COR-L47 (cell line): Measurements from ENCODE around the gene TIMP1.
"Not testable (repeated sequence)": the region's sequence is repeated elsewhere in the genome, so short reads cannot be mapped to it uniquely, and the experiment has no call there.

Experiments used
- DNase-seq: peaks from one replicate; lab custom pipeline; 2025; lab: John Stamatoyannopoulos, UW

Gene TIMP1

DNA sequence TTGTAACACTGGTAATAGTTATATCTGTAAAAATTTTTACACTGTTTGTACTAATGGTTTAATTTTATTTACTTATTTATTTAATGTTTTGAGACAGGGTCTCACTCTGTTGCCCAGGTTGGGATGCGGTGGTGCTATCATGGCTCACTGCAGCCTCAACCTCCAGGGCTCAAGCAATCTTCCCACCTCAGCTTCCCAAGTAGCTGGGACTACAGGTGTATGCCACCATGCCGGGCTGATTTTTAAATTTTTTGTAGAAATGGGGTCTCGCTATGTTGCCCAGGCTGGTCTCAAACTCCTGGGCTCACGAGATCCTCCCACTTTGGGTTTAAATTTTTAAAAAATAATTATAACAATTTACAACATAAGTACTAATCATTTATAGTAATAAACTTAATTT is 20.9 kb downstream of the TIMP1 start:
- DNase-seq: not testable (repeated sequence)

DNA sequence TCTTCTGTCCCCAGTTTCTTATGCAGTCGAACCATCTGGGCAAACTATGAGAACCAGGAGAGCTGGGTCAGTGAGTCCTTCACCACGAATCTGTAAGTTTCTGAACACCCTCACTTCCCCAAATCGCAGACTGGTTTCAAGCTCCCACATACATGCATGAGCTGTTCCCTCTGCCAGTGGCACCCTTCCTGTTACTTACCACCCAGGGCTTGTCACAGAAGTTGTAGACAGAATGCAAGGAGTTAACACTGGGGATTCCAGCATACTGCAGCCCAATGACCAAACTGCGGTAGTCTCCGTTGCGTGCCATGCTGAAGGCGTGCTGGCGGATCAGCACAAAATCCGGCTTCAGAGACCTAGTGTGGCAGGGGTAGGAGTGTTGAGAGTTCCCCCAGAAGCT is 22.8 kb downstream of the TIMP1 start:
- DNase-seq: no peak

DNA sequence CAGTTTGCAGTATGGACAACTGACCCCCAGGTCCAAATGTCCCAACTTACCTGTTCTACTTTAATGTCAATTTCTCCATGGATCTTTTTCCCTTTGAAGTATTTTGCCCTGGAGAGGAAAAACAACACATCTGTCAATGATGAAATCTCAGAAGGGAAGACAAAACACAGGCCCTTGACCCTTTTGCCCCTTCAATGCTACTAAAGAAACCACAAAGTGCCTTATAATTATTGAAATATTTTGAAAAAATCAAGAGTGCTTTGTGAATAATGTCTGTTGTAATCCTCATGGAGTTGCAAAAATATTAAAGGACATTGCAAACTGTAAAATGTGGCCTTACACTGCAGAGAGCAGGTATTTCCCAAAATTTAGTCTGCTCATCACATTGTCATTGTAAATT is 24.9 kb downstream of the TIMP1 start:
- DNase-seq: no peak

DNA sequence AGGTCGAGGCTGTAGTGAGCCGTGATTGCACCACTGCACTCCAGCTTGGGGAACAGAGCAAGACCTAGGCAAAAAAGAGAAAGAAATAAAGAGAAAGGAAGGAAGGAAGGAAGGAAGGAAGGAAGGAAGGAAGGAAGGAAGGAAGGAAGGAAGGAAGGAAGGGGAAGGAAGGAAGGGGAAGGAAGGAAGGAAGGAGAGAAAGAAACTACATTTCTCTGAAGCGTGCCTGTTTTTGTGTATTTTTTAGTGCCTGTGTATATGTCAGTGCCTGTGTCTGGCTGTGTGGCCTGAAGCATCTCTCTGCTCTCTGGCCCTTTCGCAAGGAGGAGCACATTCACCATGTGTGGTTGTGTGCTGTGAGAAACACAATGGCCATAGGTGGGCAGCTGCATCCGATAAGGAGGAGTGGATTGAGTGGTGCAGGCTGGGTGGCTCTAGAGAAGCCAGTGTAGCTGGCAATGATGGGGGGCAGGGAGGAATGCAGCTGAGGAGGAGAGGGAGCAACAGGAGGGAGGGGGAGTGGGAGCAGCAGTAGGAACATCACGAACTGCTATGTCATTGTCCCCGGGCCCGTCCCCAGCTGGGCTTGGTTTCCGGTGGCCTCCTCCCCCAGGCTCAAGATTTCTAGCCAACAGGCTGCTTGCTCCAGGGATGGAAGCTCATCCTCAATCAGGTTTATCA is 26.0 kb downstream of the TIMP1 start:
- no peak for DNase-seq

DNA sequence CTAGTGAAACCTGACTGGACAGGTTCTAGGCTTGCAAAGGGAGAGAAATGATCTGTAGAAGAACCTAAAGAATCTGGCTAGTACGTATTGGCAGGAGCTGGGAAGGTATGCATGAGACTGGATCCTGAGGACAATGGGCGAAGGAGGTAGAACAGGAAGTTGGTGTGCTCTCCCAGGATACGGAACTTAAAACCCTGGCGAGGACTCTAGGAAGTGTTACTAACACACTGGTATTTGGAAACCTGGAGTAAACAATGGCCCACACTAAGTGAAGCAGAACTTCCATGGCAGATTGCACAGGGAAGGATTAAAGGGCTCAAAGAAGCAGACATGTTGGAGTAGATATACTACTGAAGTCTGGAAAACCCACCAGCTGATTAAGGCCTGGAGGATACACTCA is 28.3 kb downstream of the TIMP1 start:
- DNase-seq: no peak

DNA sequence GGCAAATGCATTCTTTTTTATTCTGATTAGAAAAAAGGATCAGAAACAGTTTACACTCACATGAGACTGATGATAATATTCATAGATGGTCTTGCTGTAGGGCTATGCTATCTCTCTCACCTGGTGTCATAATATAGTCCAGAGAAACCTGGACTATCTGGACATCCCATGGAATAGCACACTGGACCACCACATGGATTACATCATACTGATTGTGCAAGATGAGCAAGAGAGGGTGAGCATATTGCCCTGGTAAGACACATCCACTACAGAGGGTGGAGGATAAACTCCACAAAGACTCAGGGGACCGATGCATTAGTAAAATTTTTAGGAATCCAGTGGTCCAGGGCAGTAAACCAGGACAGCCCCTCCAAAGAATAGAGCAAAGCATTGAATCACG is 29.3 kb downstream of the TIMP1 start:
- no peak for DNase-seq

DNA sequence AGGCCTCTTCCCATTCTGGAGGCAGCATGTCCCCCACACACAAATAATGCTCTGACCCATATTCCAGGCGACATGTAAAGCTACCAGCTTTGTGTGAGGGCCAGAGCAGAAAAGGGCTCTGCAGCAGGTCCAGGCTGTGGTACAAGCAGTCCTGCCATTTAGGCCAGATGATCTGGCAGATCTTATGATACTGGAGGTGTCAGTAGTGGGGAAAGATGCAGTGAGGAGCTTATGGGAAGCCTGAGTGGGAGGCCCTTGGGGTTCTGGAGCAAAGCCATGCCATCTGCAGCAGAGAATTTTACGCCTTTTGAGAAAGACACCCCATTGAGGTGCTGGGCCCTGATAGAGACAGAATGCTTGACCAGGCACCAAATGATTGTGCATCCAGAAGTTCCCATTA is 29.7 kb downstream of the TIMP1 start:
- no peak for DNase-seq

DNA sequence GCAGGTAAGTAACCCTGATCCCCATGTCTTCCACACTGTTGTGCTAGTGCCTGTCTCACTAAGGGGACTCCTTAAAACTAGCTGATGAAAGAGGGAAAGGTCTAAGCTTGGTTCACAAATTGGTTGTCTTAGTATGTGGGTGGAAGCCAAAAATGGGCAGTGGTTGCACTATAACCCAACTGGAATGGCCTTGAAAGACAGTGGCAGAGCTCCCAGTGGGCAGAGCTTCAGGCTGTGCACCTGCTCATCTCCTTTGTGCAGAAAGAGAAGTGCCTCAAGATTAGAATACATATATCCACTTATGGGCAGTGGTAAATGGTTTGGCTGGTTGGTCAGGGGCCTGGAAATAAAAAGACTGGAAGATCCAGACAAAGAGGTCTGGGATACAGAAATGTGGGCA is 30.2 kb downstream of the TIMP1 start:
- DNase-seq: no peak

DNA sequence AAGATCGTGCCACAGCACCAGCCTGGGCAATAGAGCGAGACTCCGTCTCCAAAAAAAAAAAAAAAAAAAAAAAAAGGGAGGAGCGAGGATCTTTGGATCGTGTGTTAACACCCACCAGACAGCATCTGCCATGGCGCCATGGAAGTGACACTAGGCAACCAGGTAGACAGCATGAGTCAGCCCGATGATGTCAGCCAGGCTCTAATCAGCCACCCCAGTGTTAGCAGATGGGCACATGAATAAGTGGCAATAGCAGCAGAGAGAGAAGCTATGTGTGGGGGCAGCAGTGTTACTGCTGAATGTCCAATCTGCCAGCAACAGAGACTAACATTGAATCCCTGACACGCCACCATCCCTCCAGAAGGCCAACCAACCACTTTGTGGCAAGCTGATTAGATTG is 30.8 kb downstream of the TIMP1 start:
- DNase-seq: no peak

DNA sequence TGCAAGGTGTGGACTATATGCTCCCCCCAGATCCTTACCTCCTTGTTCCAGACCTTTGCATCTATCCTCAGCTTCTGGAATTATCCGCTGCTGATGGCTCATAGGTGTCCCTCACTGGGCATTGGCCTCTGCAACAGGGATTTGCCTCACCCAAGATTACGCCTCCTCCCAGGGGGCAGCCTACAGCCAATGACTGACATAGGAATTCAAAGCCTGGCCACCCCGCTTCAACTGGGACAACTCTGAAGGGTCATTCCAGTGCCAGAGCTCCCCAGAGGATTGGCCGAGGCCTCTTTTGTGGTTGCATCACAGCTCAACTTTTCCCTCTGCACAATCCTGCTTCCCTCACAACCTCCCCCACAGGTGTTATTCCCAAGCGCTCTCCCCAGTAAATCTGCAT is 32.4 kb downstream of the TIMP1 start:
- DNase-seq: no peak

DNA sequence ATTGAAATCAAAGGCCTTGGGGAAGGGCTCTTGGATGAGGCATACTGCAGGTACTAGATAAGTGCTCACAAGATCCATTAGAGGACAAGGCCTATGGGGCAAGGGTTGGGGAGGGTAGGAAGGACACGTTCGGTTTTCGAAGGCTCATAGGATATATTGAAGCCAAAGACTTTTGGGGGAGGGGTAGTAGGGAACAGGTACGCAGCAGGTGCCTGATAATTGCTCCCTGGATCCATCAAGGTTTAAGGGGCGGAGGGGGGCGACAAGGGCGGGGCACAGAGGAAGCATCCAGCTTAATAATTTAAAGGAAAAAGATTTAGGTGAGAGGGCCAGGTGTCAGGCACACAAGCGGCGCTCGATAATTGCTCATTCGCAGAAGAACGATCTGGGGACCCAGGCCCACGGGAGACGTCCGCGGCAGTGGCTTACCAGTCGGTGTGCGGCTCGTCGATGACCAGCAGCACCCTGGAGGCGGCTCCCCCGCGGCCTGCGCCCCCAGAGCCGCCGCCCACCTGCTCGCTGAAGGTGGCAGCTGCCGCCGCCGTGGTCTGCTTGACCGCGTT is 36.8 kb downstream of the TIMP1 start:
- DNase-seq: no peak

DNA sequence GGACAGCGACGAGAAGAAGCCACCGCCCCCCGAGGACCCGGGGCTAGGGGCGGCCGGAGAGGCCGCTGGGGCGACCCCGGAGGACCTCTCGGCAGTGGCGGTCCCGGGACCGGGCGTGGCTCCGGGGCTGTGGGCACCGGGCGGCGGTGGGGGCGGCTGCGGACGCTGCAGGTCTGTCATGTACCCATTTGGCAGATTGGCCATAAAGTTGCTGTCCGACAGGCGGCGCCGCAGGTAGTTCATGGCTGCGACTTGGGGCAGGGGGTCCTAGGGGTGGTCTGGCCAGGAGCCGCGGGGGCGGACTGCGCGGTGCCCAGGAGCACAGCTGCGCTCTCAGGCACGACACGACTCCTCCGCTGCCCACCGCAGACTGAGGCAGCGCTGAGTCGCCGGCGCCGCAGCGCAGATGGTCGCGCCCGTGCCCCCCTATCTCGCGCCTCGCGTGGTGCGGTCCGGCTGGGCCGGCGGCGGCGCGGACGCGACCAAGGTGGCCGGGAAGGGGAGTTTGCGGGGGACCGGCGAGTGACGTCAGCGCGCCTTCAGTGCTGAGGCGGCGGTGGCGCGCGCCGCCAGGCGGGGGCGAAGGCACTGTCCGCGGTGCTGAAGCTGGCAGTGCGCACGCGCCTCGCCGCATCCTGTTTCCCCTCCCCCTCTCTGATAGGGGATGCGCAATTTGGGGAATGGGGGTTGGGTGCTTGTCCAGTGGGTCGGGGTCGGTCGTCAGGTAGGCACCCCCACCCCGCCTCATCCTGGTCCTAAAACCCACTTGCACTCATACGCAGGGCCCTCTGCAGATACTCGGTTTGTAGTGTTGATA is 37.5 kb downstream of the TIMP1 start, which contains the start of gene SYN1:
TSS of gene SYN1 (minus strand) at position 372 of the 817 bp plus-strand sequence. CDS start at position 243, 129 bp downstream.
- peak; percentile 70 for DNase-seq

DNA sequence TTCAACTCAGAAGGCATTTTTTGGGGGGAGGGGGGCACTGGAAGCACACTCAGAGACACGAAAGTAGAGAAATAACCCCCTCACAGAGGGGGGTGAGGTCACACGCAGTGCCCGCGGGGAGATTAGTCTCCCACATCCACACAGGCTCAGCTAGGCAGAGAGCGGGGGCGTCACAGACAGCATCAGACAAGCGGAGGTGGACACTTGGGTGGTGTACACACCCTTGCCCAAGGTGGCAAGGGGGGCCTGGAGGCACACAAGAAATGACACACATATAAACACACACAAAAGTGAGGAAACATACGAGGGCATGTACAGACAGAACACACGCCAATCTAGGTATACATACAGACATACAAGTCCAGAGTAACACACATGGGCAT is 38.1 kb downstream of the TIMP1 start:
- DNase-seq: no peak

DNA sequence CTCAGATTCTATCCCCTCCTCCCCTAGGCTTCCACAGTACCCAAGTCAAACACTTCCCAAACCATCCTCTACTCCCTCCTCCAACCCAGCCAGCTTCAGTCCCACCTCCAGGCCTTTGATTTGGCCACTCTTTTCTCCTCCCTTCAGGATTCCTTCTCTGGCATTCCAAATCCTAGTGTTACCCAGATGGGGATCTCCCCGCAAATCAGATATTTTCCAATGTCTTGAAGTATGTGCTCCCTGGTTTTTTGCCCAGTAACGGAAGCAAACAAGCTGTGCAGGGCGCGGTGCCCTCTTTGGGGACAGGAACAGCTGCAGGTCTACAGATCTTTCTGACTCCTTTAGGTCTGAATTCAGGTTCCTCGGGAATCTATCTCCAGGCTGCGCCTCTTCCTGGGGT is 39.6 kb downstream of the TIMP1 start:
- no peak for DNase-seq

DNA sequence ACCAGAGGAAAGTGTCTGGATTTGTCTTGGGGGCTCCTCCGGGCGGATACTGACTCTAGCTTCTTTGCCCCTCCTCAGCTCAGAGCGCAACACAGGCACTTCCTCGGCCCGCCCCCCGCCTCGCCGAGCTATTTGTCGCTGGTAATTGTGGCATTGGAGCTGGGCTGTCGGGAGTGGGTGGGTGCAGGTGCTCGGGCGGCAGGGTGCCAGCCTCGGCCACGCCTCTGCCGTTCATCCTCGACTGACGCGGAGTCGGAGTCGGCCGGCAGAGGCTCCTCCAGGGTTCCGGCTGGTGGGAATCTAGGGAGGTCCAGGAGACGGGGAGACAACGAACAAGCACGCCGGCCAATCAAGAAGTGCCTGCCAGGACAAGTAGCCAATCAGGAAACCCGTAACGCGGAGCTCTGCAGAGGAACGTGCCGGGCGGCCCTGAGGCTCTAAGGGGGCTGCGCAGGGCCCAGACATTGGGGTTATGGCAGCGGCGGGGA is 41.3 kb downstream of the TIMP1 start:
- DNase-seq: peak; percentile 85

DNA sequence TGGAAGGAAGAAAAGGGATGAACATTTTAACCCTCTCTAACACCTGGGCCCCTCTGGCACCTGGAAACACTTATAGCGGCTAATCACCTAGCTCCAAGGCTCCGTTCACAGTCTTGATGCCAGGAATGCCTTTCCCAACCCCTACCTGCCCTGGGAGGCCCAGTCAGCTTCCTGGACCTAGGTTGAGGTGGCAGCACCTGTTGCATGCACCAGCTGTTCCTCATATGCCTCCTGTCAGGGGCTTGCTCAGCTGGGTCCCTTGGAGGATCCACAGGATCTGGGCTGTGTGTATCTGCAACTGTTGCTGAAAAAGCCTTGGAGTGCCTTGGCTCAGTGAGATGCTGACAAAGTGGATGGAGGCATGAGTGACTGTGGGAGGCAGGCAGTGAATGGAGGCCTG is 43.1 kb downstream of the TIMP1 start:
- no peak for DNase-seq

DNA sequence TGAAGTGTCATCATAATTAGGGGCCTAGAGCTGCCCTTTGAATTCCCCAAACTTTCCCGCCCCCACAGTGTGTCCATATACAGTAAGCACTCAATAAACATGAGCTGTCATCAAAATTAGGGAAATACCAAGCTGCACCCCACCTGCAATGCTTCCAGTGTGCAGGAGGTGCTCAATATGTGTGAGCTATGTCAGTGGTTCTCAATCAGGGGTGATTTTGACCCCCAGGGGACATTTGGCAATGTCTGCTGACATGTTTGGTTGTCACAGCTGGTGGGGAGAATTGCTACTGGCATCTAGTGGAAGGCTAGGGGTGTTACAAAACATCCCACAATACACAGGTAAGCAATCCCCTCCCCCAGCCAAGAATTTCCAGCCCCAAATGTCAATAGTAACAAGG is 46.7 kb downstream of the TIMP1 start:
- no peak for DNase-seq

DNA sequence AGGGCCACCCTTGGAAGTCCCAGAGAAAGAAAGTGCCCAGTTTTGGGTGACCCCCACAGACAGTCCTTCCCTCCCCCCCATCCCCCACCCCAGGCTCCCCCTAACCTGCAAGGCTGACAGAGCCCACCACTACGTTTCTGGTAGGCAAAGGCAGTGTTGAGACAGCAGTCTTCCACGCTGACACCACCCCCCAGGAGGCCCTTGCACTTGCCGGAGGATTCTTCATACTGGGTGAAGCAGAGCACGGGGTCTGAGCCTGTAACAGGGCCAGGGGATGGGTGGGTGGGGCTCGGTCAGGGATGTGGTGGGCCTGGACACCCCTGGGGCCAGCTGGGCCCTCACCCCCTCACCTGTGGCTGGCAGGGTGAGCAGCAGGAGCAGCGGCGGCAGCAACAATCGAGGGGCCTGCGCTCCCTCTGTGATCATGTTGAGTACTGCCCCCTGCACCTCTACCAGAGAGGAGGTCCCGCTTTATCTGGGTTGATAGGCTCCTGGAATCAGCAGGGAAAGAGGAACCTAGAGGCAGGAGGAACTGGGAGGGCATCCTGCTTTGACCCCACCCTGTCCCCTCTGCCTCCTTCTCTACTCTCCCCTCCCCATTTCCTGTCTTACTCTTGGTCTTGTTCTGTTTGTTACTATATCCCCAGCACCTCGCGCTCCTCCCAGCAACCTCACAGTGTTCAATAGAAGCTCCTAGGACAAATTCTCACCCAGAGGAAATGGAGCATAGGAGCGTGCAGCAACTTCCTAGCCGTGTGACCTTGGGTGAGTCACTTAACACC is 47.4 kb downstream of the TIMP1 start, which contains the start of gene CFP:
TSS of gene CFP (minus strand) at position 512 of the 782 bp plus-strand sequence. CDS start at position 426, 86 bp downstream.
- DNase-seq: no peak

DNA sequence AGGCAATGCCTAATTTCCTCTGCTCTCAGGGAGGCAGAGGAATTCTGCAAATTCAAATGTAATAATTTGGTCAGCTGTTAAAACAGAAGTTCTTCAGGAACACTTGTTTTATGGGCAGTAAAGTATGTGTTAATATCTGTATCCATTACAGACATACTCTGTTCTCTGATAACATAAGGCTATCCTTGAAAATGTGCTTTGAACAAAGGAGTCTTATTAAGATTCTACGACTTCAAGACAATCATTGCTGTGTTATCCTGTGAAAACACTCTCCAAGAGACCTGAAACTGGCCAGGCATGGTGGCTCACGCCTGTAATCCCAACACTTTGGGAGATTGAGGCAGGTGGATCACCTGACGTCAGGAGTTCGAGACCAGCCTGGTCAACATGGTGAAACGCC is 49.4 kb downstream of the TIMP1 start:
- no peak for DNase-seq

DNA sequence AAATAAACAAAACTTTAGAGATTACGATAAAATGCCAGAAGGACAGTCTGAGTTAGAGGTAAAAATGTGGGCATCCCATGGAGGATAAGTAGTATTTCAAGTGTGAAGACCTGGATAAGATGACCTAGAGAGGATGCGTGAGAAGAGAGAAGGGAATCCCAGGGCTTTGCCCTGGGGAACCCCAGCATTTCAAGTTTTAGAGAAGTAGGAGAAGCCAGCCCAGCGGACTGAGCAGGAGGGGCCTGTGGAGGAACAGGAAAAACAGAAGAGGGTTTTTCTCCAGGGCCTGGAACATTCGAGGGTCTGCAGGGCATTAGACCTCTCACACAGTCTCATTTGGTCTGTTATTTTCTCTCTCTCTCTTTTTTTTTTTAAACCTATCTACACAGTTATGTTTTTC is 50.4 kb downstream of the TIMP1 start:
- no peak for DNase-seq

DNA sequence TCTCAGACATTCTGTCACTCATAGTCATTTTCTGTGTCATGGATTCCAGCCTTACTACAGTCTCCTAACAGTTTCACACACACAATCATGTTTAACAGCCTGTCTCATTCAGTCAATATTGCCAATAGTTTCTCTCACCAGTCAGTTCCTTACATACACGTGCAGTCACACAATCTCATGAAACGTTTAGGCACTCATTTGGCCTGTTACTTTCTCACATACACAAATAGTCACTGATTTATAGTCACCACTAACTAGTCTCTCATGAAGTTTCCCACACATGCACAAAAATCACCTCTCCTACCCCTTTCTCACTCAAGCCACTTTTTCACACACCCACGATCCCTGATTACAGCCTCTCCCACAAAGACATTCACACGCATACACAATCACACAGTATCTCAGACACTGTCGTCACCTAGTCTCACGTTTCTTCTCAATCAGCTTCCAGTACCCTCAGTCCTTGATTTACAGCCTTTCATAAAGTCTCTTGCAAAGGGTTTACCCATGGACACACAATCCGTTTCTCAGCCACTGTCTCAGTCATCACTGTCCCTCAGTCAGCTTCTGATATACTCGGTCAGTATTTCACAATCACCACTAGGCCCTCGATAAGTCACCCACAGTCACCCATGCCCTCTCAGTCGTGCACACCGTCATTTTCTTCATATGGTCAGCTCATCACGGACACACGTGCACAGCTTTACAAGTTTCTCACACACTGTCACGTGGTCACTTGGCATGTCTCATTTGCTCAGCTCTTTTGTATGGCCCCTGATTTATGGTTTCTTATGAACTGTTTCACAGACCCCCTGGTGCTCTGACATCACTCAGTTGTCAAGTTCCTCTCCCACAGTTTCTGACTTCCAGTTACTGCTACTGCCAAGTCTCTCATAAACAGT is 51.7 kb downstream of the TIMP1 start:
- DNase-seq: no peak
